H1 (cell line): ENCODE measurements around the gene SNX33. TPM values are rescaled to one million over a fixed set of nuclear protein-coding genes. Genes with fewer than 3 reads are reported as not detected.

Experiments
- ATF3 ChIP-seq: IDR thresholded peaks from 2 replicates; pipeline ENCODE4 v1.6.1; 2011; ENCODE audit warnings: low read depth, mild to moderate bottlenecking, low read length; ENCODE audit not compliant: insufficient read depth
- CHD1 ChIP-seq: IDR thresholded peaks from 2 replicates; pipeline ENCODE4 v1.6.1; 2012; ENCODE audit warnings: low read depth, low read length, improper control_type of control experiment
- CHD7 ChIP-seq: fragments of 300-600 bp; sonication (generic); IDR thresholded peaks from 2 replicates; pipeline ENCODE4 v1.7.1; 2012; ENCODE audit warnings: low read length, moderate library complexity, mild to moderate bottlenecking, inconsistent platforms; ENCODE audit not compliant: insufficient replicate concordance
- EZH2 ChIP-seq: fragments of 200-600 bp; sonication (generic); IDR thresholded peaks from 2 replicates; pipeline ENCODE4 v1.7.1; 2012; ENCODE audit warnings: low read depth, mild to moderate bottlenecking, moderate library complexity, low read length, inconsistent platforms; ENCODE audit not compliant: severe bottlenecking
- FOSL1 ChIP-seq: IDR thresholded peaks from 2 replicates; pipeline ENCODE4 v1.6.1; 2011; ENCODE audit warnings: mild to moderate bottlenecking, low read depth, low read length, moderate library complexity; ENCODE audit not compliant: insufficient read depth
- HDAC6 ChIP-seq: IDR thresholded peaks from one replicate; pipeline ENCODE4 v1.7.1; 2012; ENCODE audit warnings: low read depth, mild to moderate bottlenecking, inconsistent platforms, low read length, moderate library complexity
- TAF1 ChIP-seq: IDR thresholded peaks from 2 replicates; pipeline ENCODE4 v1.6.1; 2011; ENCODE audit warnings: mild to moderate bottlenecking, low read depth, low read length
- YY1 ChIP-seq: IDR thresholded peaks from 2 replicates; pipeline ENCODE4 v1.6.1; 2011; ENCODE audit warnings: low read depth, mild to moderate bottlenecking, low read length
- polyA plus RNA-seq, 7 experiments: library from polyadenylated mRNA; depleted of rRNA in 3 of 7; stranded (reverse) in 5 of 7; unstranded in 2 of 7; fragments of >200 nt in 5 of 7; fragments of 200-250 nt in 2 of 7; gene quantifications; 1 replicate in 5 of 7; 2 replicates in 1 of 7; 4 replicates in 1 of 7; pipeline versions ENCODE4 v1.2.1 to v1.2.3, GENCODE V29; 2011 to 2013; ENCODE audit warnings: missing spikeins in 2 of 7, mixed read lengths in 2 of 7
- total RNA-seq: library from RNA; stranded (reverse); fragmentation: NEBNext Ultra II Directional; extraction: Animal tissue kit (Norgen Biotek cat#: 25700); gene quantifications from 2 replicates; pipeline ENCODE4 v1.2.1, GENCODE V29; 2021

The SNX33 gene
- total and polyA plus RNA-seq, 2 of the 8 experiments (the other 6 are each of a cell fraction or from before 2014, with no cell fraction given) = 14.3 to 22.9 TPM

DNA sequence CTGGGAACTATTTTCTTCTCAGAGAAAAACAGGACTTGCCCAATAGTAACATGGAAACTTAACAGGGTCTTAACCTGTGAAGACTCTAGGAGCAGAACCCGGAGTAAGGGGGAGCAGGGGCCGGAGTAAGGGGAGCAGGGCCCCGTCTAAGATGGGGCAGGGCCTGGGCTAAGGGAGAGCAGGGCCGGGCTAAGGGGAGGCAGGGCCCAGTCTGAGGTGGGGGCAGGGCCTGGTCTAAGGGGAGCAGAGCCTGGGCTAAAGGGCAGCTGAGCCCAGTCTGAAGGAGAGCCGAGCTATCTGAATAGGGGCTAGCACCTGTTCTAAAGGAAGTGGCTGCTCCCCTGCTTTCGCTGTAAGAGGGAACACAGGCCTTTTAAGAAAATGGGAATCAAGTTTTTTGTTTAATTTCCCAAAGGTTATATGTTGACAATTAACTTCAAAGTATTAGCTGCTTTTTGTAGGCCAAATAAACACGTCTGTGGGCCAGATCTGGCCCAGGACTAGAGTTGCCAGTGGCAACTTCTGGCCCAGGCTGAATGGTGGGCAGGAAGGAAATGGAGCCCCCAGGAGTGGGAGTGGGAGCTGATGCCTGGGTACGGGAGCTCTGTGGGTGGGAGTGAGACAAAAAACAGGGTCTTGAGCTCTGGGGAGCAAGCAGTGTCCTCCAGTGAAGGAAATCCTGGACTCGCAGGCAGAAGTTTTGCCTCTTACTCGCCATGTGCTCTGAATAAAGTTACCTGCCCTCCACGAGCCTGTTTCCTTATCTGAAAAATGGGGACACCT lies 32.5 kb downstream of the SNX33 start (continued):
- TF ChIP-seq HDAC6 (no peak), TAF1 (no peak), CHD7 (no peak), EZH2 (no peak), FOSL1 (no peak), YY1 (no peak), CHD1 (no peak), ATF3 (no peak)
